ENCODE measurements around the gene CRB2.

The CRB2 gene

GRCh38 chr9:123383512-123384170 is 27.6 kb downstream of the CRB2 start:
- TF ChIP-seq CTCF (IDR thresholded peaks at IDR 0.05; ENCODE audit: low read depth, low read length, poor library complexity, severe bottlenecking) (no peak), EZH2phosphoT487 (IDR thresholded peaks at IDR 0.05; ENCODE audit: borderline replicate concordance, low read length) (no peak)
- no peaks in the 10 kb centered on the region for H3K9me2 ChIP-seq (replicated peaks; ENCODE audit: control insufficient read depth, low read length)
- H3F3A ChIP-seq (ENCODE audit: control insufficient read depth, insufficient read depth): no peaks in the 10 kb centered on the region
- no peaks in the 10 kb centered on the region for H4K20me1 ChIP-seq (ENCODE audit: control insufficient read depth, insufficient read depth, low read depth, low read length)
- no peaks in the 10 kb centered on the region for H3K9me3 ChIP-seq (ENCODE audit: control insufficient read depth, insufficient read depth, low read length)
- H3K27ac ChIP-seq (ENCODE audit: low read depth, low read length): no peak overlapping the region
- no peaks in the 10 kb centered on the region for H3K36me3 ChIP-seq (ENCODE audit: control insufficient read depth, low read length)
- no peak overlapping the region for H3K4me3 ChIP-seq (ENCODE audit: low read length)
- H3K4me2 ChIP-seq (ENCODE audit: low read length): no peak overlapping the region
- H3K27me3 ChIP-seq (ENCODE audit: control insufficient read depth, low read length): no peaks in the 10 kb centered on the region
- no peaks in the 10 kb centered on the region for H3K79me2 ChIP-seq (ENCODE audit: control insufficient read depth, low read length)
- no peaks in the 10 kb centered on the region for H3K4me1 ChIP-seq (ENCODE audit: control insufficient read depth, low read length)

DNA sequence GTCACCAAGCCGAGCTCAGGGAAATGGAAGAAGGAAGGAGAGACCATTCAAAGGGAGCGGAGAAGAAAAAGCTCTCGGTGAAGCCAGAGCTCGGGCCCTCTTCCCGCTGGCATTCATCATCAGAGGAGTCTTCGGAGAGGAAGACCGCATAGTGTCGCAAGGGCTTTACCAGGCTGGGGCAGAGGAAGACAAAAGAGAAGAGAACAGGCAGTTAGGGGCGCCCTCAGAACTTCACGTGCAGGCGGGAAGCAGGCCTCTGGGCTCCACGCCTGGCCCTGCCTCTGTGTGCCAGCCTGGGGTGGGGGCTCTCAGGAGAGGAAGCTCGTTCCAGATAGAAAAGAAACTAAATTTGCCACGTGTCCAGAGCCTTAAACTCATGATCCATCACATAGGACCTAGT is 31.7 kb downstream of the CRB2 start:
- Histone ChIP-seq H3K9me2 (replicated peaks; ENCODE audit: control insufficient read depth, low read length) (no peaks in the 10 kb centered on the region), H3K4me1 (ENCODE audit: control insufficient read depth, low read length) (no peaks in the 10 kb centered on the region), H3K27ac (ENCODE audit: low read depth, low read length) (no peak overlapping the region), H3K79me2 (ENCODE audit: control insufficient read depth, low read length) (no peaks in the 10 kb centered on the region), H4K20me1 (ENCODE audit: control insufficient read depth, insufficient read depth, low read depth, low read length) (no peaks in the 10 kb centered on the region), H3K27me3 (ENCODE audit: control insufficient read depth, low read length) (no peaks in the 10 kb centered on the region), H3K36me3 (ENCODE audit: control insufficient read depth, low read length) (no peaks in the 10 kb centered on the region), H3K4me3 (ENCODE audit: low read length) (no peak overlapping the region), H3K9me3 (ENCODE audit: control insufficient read depth, insufficient read depth, low read length) (no peaks in the 10 kb centered on the region), H3F3A (ENCODE audit: control insufficient read depth, insufficient read depth) (no peaks in the 10 kb centered on the region), H3K4me2 (ENCODE audit: low read length) (no peak overlapping the region)
- TF ChIP-seq CTCF (IDR thresholded peaks at IDR 0.05; ENCODE audit: low read depth, low read length, poor library complexity, severe bottlenecking): no peak
- no peak for TF ChIP-seq EZH2phosphoT487 (IDR thresholded peaks at IDR 0.05; ENCODE audit: borderline replicate concordance, low read length)

DNA sequence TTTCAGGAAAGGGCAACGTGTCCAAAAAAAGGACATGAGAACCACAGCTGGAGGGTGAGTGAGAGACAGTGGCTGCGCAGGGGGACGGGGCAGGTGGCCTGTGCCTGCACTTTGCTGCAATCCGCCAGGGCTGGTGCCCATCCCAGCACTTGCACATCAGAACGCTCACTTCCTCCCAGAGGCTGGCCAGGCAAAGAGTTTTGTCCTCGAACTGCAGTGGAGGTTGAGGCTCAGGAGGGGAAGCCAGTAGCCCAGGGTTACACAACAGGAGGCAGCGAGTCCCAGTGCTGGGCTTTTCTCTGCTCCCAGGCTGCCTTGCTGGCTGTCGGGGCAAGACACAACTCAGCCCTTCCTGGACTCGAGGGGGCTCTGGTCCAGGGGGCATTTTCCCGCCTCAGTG is 33.1 kb downstream of the CRB2 start:
- Histone ChIP-seq H3K27me3 (ENCODE audit: control insufficient read depth, low read length) (no peaks in the 10 kb centered on the region), H3F3A (ENCODE audit: control insufficient read depth, insufficient read depth) (no peaks in the 10 kb centered on the region), H3K4me2 (ENCODE audit: low read length) (no peak overlapping the region), H3K4me1 (ENCODE audit: control insufficient read depth, low read length) (no peaks in the 10 kb centered on the region), H3K9me3 (ENCODE audit: control insufficient read depth, insufficient read depth, low read length) (no peaks in the 10 kb centered on the region), H3K36me3 (ENCODE audit: control insufficient read depth, low read length) (no peaks in the 10 kb centered on the region), H3K27ac (ENCODE audit: low read depth, low read length) (no peak overlapping the region), H4K20me1 (ENCODE audit: control insufficient read depth, insufficient read depth, low read depth, low read length) (no peaks in the 10 kb centered on the region), H3K4me3 (ENCODE audit: low read length) (no peak overlapping the region), H3K9me2 (replicated peaks; ENCODE audit: control insufficient read depth, low read length) (no peaks in the 10 kb centered on the region), H3K79me2 (ENCODE audit: control insufficient read depth, low read length) (no peaks in the 10 kb centered on the region)
- TF ChIP-seq EZH2phosphoT487 (IDR thresholded peaks at IDR 0.05; ENCODE audit: borderline replicate concordance, low read length) (no peak), CTCF (IDR thresholded peaks at IDR 0.05; ENCODE audit: low read depth, low read length, poor library complexity, severe bottlenecking) (no peak)
